GM10248 (cell line): ENCODE measurements around the gene RAMP3.

Experiments
- CTCF ChIA-PET: fragments of 300-600 bp; sonication (Branson Sonifier 250); formaldehyde crosslinking; extraction: SDS; loops from one replicate; lab custom pipeline; 2021; ENCODE audit warnings: antibody characterized with exemption; lab: Yijun Ruan, JAX
- POLR2A ChIA-PET: fragments of 350-650 bp; sonication (Branson Sonifier 250); formaldehyde crosslinking; extraction: SDS; loops from one replicate; lab custom pipeline; 2020; ENCODE audit warnings: antibody characterized with exemption; lab: Yijun Ruan, JAX
- DNase-seq: peaks from one replicate; pipeline ENCODE4 v3.0.0; 2012; ENCODE audit errors: extremely low spot score
- CTCF ChIP-seq: IDR thresholded peaks from 2 replicates; pipeline ENCODE4 v1.5.1; 2012; ENCODE audit warnings: mild to moderate bottlenecking, low read depth; ENCODE audit errors: extremely low read depth, missing control alignments, control extremely low read depth

RAMP3 gene

GRCh38 chr7:45138433-45139267 is 18.9 kb upstream of the RAMP3 start:
- TF ChIP-seq CTCF, result no peak
- CTCF ChIA-PET, result interaction anchor here (3.9 to 6.6 kb wide), 5 partner anchors 12 to 281 kb away, joined by 37 to 147 read pairs (median 45); no protein-coding TSS in a partner anchor
- POLR2A ChIA-PET, result no interaction called here
- DNase-seq, result no peak

GRCh38 chr7:45140827-45141226 is 16.8 kb upstream of the RAMP3 start:
- ChIA-PET POLR2A (no interaction called here), CTCF (interaction anchor here (1.4 to 2.5 kb wide), 2 partner anchors 12 to 119 kb away, joined by 3 to 6 read pairs; no protein-coding TSS in a partner anchor)
- DNase-seq, result no peak
- no peak for TF ChIP-seq CTCF

GRCh38 chr7:45143616-45144015 is 14.0 kb upstream of the RAMP3 start:
- no peak for DNase-seq
- CTCF ChIA-PET, result interaction anchor here (2.9 kb wide), 1 partner anchor 7 kb away, joined by 14 read pairs; no protein-coding TSS in a partner anchor
- no peak for TF ChIP-seq CTCF
- POLR2A ChIA-PET, result no interaction called here

GRCh38 chr7:45145881-45146280 is 11.7 kb upstream of the RAMP3 start:
- ChIA-PET CTCF (interaction anchor here (2.0 to 2.9 kb wide), 2 partner anchors 8 to 10 kb away, joined by 9 to 14 read pairs; no protein-coding TSS in a partner anchor), POLR2A (no interaction called here)
- no peak for TF ChIP-seq CTCF
- no peak for DNase-seq

GRCh38 chr7:45146531-45147379 is 10.8 kb upstream of the RAMP3 start:
- POLR2A ChIA-PET, result no interaction called here
- peak; percentile 10 for TF ChIP-seq CTCF
- no peak for DNase-seq
- CTCF ChIA-PET, result interaction anchor here (2.9 to 8.0 kb wide), 3 partner anchors 10 to 113 kb away, joined by 14 to 45 read pairs (median 24); no protein-coding TSS in a partner anchor
